SH-SY5Y (cell line): ENCODE measurements around the gene KIF5C.

Source experiments
- GATA2 ChIP-seq: IDR thresholded peaks from 2 replicates; pipeline ENCODE4 v1.6.1; 2011; ENCODE audit warnings: mild to moderate bottlenecking, low read depth, low read length
- GATA3 ChIP-seq: IDR thresholded peaks from 2 replicates; pipeline ENCODE4 v1.6.1; 2011; ENCODE audit warnings: low read depth, mild to moderate bottlenecking, low read length, moderate library complexity

KIF5C gene

GRCh38 chr2:148926291-148926961, 51.4 kb downstream of the KIF5C start:
- TF ChIP-seq GATA2 (no peak), GATA3 (no peak)

- TF ChIP-seq GATA2 = no peak
- no peak for TF ChIP-seq GATA3
Measured at GRCh38 chr2:148926981-148927401, 52.0 kb downstream of the KIF5C start.

GRCh38 chr2:148928395-148928794, 53.4 kb downstream of the KIF5C start:
- TF ChIP-seq GATA2 = no peak

- TF ChIP-seq GATA2 (no peak), GATA3 (no peak)
Measured at GRCh38 chr2:148930046-148930775, 55.2 kb downstream of the KIF5C start.

- TF ChIP-seq GATA2 = no peak
- no peak for TF ChIP-seq GATA3
Measured at GRCh38 chr2:148932536-148932935, 57.5 kb downstream of the KIF5C start.

- TF ChIP-seq GATA3 = no peak
- no peak for TF ChIP-seq GATA2
Measured at GRCh38 chr2:148933456-148933855, 58.4 kb downstream of the KIF5C start.

GRCh38 chr2:148935791-148936190, 60.8 kb downstream of the KIF5C start:
- TF ChIP-seq GATA2 (no peak), GATA3 (no peak)

- TF ChIP-seq GATA2 = no peak
Measured at GRCh38 chr2:148936857-148937450, 61.9 kb downstream of the KIF5C start.

- no peak for TF ChIP-seq GATA2
- no peak for TF ChIP-seq GATA3
Measured at GRCh38 chr2:148939271-148939670, 64.2 kb downstream of the KIF5C start.

GRCh38 chr2:148943097-148943496, 68.1 kb downstream of the KIF5C start:
- TF ChIP-seq GATA3 (no peak), GATA2 (no peak)

- no peak for TF ChIP-seq GATA2
- no peak for TF ChIP-seq GATA3
Measured at GRCh38 chr2:148944536-148944935, 69.5 kb downstream of the KIF5C start.

GRCh38 chr2:148947299-148947698, 72.3 kb downstream of the KIF5C start:
- TF ChIP-seq GATA3 (no peak), GATA2 (no peak)

- TF ChIP-seq GATA2 (no peak), GATA3 (no peak)
Measured at GRCh38 chr2:148948868-148949267, 73.8 kb downstream of the KIF5C start.

- TF ChIP-seq GATA3 = no peak
- no peak for TF ChIP-seq GATA2
Measured at GRCh38 chr2:148949348-148949747, 74.3 kb downstream of the KIF5C start.

- TF ChIP-seq GATA2 = no peak
- no peak for TF ChIP-seq GATA3
Measured at GRCh38 chr2:148952621-148953020, 77.6 kb downstream of the KIF5C start.

- TF ChIP-seq GATA3 (no peak), GATA2 (no peak)
Measured at GRCh38 chr2:148953426-148953825, 78.4 kb downstream of the KIF5C start.
